Measurements from ENCODE around the gene GAGE13. TPM values are rescaled to one million over a fixed set of nuclear protein-coding genes. Genes with fewer than 3 reads are reported as not detected.
A peak's percentile ranks its signal among the peaks of the same experiment; 100 is the strongest.
"Not testable (repeated sequence)": the region's sequence is repeated elsewhere in the genome, so short reads cannot be mapped to it uniquely, and the experiment has no call there.

Gene GAGE13, protein sequence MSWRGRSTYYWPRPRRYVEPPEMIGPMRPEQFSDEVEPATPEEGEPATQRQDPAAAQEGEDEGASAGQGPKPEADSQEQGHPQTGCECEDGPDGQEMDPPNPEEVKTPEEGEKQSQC
- not detected in 2 replicates for polyA plus RNA-seq (2014; cell fraction: cytosol; rRNA removed)
- polyA plus RNA-seq (2014; cell fraction: nucleus; rRNA removed), result not detected in 2 replicates

DNA sequence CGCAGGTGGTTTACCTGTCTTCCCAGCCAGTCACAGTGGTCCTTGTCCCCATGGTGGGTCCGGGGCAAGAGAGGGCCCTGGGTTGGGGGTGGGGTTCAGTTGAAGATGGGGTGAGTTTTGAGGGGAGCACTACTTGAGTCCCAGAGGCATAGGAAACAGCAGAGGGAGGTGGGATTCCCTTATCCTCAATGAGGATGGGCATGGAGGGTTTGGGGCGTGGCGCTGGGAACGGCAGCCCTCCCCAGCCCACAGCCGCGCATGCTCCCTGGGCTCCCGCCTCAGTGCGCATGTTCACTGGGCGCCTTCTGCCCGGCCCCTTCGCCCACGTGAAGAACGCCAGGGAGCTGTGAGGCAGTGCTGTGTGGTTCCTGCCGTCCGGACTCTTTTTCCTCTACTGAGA, at the start of gene GAGE13:
Gene GAGE13 (plus strand): TSS at position 301 of the 400 bp plus-strand sequence. CDS start 1,156 bp downstream, outside the sequence.
- not testable (repeated sequence) for DNase-seq (ENCODE audit: low spot score)

DNA sequence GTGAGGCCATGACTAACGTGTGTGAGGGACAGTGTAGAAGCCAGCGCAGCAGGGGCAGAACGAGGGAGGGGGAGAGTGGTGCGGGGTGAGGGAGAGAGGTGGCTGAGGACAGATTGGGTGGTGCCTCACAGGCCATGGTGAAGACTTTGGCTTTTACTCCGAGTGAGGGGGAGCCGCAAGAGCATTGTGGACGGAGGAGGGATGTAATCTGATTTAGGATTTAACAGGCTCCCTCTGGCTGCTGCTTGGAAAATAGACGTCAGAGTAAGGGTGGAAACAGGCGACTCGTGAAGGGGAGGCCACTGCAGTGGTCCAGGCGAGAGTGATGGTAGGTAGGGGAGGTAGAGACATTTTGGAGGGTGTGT, 48.8 kb upstream of the GAGE13 start:
- peak; percentile 67 for DNase-seq (ENCODE audit: low spot score)

DNA sequence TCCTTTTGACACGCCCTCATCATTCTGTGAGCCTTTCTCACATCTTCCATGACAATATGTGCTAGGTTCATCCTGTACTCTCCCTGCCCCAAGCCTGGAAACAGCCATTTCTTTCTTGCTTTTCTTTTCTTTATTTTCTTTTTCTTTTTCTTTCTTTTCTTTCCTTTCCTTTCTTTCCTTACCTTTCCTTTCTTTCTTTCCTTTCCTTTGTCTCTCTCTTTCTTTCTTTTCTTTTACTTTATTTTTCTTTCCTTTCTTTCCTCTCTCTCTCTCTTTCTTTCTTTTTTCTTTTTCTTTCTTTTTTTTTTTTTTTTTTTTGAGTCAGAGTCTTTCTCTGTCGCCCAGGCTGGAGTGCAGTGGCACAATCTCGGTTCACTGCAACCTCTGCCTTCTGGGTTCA, 47.2 kb upstream of the GAGE13 start:
- no peak for DNase-seq (ENCODE audit: low spot score)

DNA sequence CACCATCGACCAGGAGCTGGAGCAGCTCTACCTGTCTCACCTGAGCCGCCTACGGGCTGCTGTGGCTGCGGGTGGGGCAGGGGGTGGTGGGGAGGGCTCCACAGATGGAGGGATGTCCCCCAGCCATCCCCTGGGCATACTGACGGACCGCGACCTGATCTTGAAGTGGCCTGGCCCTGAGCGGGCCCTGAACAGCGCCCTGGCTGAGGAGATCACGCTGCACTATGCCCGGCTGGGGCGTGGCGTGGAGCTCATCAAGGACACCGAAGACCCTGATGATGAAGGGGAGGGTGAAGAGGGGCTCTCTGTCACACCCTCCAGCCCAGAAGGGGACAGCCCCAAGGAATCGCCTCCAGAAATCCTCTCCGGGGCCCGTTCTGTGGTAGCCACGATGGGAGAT, 45.2 kb upstream of the GAGE13 start:
- no peak for DNase-seq (ENCODE audit: low spot score)

DNA sequence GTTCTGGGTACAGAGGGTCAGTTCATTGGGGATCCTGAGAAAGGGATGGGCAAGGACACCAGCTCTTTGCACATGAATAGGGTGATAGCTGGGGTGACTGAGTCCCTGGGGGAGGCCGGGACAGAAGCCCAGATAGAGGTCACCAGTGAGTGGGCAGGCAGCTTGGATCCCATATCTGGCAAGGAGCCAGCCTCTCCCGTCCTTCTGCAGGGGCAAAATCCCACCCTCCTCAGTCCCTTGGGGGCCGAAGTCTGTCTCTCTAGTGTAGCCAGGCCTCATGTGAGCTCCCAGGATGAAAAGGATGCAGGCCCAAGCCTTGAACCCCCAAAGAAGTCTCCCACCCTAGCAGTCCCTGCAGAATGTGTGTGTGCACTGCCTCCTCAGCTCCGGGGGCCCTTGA, 44.8 kb upstream of the GAGE13 start:
- no peak for DNase-seq (ENCODE audit: low spot score)

DNA sequence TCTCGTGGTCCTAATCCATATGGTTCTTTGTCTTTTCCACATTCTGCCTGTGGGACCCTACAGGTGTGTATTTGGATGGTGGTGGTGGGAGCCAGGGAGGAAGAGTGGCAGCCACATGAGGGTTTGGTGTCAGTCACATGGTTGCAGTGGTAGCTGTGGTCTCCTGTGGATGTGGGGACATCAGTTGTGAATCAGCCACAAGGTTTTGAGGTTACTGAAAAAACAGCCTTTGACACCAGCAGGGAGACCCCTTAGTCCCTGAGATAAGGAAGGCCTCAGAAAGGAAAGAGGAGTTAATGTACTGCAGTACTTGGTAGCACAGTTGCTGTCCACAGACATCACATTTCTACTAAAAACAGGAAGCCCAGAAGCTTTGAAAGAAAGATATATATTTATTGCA, 43.7 kb upstream of the GAGE13 start:
- no peak for DNase-seq (ENCODE audit: low spot score)

DNA sequence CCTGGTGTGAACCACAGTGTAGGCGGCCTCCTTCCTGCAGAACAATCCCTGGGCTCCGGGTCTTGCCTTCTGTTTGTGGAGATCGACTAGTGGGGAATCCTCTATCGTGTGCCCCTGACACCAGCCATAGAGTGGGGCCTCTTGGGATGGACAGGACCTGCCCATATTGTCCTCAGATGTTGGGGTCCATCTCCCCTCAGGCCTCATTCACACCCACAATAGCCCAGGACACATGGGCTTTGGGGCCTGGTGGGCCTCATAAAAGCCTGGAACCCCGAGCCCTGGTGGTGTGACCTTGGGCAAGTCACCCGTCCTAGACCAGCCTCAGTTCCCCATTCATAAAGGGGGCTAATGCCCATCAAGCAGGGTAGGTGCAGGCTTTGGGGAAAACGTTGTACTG, 41.2 kb upstream of the GAGE13 start:
- DNase-seq (ENCODE audit: low spot score), result no peak

DNA sequence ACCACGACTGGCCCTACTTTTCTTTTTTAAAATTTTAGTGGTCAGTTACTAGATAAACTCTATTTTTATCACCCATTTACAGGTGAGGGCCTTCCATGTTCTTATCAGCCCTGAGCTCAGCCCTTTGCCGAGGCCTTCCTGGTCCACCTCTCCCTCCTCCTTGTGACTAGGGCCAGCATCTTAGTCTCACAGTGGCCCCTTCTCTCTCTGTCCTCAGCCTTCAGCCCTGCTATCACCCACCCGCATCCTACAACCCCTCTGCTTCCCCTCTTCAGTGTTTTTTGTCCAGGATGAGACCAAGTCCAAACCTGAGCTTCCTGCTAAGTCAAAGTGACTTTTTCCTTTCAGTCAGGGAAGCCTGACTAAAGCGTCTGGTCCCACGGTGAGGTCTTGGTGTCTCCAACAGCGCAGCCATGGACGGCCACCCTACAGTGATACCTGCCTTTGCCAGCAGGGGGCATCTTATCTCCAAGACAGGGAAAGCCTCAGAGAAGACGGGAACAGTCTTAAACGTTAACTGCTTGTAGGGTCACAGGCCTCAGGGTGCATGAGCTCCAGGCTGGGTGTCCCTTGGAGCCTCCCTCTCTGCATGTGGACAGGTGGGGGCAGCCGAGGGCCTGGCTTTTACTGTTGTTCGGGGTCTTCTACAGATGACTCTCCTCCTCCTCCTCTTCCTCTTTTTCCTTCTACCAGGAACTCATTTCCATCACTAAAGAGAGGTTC, 39.6 kb upstream of the GAGE13 start:
- DNase-seq (ENCODE audit: low spot score), result peak; percentile 47

DNA sequence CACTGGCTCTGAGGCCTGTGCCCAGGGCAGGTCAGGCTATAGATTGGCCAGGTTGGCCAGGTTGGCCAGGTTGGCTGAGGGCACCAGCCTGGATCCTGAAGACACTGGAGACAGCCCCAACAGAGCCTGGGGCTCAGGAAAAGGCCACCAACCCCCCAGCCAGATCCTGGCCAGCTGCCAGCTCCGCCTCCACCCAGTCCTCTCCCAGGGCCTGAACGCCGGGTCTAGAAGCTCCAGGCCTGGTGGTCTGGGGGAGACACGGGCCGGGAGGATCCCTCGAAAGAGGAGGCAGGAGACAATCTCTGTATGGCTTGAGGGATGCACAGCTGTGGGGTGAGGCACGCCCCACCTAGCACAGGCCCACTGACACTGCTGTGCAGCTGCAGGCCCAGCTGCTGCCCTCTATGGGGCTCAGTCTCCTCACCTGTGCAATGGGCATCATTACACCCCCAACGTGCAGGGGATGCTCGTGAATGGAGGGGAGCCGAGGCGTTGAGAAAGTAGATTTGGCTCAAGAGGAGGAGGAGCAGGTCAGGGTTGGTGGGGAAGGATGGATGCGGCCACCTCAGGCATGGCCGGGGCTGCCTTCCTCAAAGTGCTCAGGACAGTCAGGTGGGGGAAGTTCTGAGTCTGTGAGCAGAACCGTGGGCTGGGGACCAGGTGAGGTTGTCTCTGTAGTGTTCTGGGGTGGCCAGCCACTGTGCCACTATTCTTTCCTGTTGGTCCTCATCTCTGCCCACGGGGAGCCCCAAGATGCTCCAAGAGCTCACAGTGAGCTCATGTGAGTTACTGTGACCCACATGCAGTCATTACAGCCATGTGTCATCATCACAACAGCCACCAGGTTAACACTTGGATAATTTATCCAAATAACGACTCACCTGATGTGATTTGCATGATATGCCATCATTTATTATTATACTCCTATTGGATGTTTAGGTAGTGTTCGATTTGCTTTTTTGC, 38.7 kb upstream of the GAGE13 start:
- DNase-seq (ENCODE audit: low spot score), result no peak

DNA sequence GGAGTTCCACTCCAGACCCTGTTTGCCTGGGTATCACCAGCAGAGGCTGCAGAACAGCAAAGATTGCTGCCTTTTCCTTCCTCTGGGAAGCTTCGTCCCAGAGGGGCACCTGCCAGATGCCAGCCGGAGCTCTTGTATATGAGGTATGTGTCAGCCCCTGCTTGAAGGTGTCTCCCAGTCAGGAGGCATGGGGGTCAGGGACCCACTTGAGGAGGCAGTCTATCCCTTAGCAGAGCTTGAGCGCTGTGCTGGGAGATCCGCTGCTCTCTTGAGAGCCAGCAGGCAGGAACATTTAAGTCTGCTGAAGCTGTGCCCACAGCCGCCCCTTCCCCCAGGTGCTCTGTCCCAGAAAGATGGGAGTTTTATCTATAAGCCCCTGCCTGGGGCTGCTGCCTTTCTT, 32.1 kb upstream of the GAGE13 start:
- not testable (repeated sequence) for DNase-seq (ENCODE audit: low spot score)

DNA sequence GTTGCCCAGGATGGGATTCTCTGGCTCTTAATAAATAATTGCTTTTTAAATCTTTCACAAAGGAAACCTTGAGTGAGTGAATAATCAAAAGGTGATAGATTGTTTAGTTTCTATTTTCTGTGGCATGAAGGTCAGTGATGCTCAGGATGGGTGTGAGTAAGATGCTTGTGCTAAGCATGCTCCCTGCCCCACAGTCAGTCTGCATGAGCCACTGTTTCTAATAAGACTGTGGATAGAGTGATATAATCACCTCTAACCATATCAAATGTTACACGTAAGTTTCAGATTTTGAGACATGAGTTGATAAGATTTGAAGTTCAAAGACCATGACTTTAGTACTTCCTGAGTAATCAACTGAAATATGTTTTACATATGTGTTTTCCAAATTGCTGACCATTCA, 30.7 kb upstream of the GAGE13 start:
- DNase-seq (ENCODE audit: low spot score), result no peak

DNA sequence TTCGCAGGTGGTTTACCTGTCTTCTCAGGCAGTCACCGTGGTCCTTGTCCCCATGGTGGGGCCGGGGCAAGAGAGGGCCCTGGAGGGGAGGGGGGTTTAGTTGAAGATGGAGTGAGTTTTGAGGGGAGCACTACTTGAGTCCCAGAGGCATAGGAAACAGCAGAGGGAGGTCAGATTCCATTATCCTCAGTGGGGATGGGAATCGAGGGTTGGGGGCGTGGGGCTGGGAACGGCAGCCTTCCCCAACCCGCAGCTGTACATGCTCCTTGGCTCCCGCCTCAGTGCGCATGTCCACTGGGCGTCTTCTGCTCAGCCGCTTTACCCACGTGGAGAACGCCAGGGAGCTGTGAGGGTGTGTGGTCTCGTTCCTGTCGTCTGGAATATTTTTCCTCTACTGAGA, 28.0 kb upstream of the GAGE13 start, which contains the start of gene GAGE10:
Gene GAGE10 (plus strand): TSS at position 301 of the 400 bp plus-strand sequence. CDS start 1,214 bp downstream, outside the sequence.
- DNase-seq (ENCODE audit: low spot score), result no peak

DNA sequence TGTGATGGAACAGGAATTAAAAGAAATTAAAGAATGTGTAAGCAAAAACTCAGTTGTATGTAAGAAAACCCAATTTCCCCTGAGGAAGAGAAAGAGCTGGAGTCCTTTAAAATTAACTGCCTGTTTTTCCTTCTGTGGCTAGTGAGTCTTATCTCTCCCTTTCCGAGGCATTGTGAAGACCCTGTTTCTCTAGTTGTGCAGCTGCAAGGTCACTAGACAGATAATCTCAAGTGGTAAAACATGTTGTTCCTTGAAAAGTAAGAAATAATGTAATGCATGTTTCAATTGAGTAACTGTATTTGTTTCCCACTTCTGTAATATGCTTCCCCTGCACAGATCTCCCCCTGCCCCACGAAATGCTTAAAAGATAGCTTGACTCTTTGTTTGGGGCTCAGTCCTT, 23.6 kb upstream of the GAGE13 start:
- DNase-seq (ENCODE audit: low spot score), result not testable (repeated sequence)

DNA sequence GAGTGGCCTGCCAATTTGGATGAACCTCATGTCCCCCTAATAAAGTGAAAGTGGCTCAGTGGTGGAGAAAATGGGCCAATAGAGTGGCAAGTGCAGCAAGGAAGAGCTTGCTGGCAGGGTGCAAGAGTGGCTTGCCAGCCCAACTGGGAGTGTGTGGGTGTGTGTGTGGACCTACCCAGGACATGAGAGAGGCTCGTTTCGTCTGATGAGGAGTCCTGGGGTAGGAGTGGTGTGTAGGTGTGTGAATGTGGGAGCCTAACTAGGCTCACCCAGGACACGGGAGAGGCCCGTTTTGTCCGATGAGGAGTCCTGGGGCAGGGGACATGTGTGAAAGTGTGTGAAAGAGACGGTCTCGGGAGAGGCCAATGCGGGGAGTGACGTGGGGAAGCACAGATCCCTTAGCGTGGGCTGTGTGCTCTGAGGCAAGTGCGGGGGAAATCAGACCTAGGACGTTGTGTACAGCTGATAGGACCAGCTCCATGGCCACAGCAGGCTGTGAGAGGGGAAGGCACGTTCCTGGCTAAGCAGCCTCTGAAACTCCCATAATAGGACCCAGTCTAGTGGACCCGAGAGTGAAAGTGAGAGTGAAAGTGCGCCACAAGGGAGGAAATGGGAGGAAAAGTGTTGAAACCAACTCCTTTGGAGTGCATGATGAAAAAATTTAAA, 22.6 kb upstream of the GAGE13 start:
- DNase-seq (ENCODE audit: low spot score), result no peak

DNA sequence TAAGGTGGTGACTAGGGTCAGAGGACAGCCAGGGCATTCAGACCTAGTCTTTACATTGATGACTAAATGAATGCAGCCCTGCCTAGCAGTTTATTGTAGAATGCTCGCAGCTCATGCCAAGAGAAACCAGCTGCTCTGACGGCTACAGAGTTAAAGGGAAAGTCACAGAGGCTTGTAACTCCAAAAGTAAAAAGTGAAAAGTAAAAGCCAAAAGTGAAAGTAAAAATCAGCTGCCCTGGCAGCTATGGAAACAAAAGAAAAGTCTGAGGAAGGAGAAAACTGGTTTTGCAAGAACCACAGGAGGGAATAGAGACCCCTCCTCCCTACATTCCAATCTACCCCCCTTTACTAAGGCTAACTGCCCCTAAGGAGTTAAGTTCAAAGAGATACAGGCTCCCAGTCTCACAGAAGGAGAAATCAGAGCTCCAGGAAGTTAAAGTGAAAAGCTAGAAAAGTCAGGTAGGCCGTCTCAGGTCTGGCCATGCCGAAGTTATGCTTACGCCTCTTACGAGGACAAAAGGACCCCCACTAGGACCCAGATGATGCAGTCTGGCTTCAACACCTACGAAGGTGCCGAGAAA, 21.9 kb upstream of the GAGE13 start:
- no peak for DNase-seq (ENCODE audit: low spot score)

DNA sequence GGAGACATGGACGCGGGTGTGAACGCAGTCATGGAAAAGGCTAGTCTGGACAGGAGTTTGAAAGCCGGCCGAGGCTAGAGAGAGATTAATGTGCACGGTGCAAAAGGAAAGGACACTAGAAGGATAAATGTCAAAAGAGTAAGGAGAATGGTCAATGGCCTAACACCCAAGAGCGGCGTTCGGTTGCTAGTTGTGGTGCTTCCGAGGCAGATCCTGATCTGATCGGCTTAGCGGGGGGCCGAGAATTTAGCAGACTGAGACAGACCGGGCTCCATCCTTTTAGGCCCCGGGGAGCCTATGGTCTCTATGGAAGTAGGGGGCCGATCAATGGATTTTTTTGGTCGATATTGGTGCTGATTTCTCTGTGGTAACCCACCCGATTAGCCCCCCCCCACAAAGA, 21.0 kb upstream of the GAGE13 start:
- DNase-seq (ENCODE audit: low spot score), result no peak

DNA sequence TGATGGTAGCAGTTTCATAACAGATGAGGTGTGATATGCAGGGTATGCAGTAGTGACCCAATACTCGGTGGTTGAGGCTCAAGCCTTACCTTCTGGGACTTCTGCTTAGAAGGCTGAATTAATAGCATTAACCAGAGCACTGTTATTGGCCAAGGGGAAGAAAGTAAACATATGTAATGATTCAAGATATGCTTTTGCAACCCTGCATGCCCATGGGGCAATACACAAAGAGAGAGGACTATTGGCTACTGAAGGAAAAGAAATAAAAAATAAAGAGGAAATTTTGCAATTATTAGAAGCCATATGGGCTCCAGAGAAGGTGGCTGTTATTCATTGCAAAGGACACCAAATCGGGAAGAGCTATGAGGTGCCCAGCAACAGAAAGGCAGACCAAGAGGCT, 19.2 kb upstream of the GAGE13 start:
- DNase-seq (ENCODE audit: low spot score), result no peak

DNA sequence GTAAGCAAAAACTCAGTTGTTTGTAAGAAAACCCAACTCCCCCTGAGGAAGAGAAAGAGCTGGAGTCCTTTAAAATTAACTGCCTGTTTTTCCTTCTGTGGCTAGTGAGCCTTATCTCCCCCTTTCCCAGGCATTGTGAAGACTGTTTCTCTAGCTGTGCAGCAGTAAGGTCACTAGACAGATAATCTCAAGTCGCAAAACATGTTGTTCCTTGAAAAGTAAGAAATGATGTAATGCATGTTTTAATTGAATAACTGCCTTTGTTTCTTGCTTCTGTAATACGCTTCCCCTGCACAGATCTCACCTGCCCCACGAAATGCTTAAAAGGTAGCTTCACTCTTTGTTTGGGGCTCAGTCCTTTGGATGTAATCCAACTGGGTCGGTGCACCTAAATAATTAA, 15.3 kb upstream of the GAGE13 start:
- DNase-seq (ENCODE audit: low spot score), result no peak

DNA sequence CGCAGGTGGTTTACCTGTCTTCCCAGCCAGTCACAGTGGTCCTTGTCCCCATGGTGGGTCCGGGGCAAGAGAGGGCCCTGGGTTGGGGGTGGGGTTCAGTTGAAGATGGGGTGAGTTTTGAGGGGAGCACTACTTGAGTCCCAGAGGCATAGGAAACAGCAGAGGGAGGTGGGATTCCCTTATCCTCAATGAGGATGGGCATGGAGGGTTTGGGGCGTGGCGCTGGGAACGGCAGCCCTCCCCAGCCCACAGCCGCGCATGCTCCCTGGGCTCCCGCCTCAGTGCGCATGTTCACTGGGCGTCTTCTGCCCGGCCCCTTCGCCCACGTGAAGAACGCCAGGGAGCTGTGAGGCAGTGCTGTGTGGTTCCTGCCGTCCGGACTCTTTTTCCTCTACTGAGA, 9.6 kb upstream of the GAGE13 start, which contains the start of gene GAGE12J:
Gene GAGE12J (plus strand): TSS at position 301 of the 400 bp plus-strand sequence. CDS start 1,157 bp downstream, outside the sequence.
- DNase-seq (ENCODE audit: low spot score), result not testable (repeated sequence)

DNA sequence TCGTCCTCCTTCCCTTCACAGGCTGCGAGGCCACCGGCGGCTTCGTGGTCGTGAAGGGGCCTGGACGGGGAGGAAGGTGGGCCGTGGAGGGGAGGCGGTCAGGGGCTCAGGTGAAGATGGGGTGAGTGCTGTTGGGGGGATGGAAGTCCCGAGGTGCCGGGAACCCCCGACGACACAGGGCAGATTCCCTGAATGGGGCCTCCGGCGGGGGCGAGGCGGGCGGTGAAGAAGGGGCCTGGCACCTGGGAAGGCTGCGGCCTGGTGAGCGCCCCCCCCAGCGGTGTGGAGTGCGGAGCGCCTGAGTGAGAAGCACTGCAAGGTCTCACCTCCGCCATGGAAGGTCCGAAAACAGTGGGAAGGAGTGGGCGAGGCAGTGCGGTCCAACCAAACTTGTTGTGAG, 9.1 kb upstream of the GAGE13 start:
- not testable (repeated sequence) for DNase-seq (ENCODE audit: low spot score)

DNA sequence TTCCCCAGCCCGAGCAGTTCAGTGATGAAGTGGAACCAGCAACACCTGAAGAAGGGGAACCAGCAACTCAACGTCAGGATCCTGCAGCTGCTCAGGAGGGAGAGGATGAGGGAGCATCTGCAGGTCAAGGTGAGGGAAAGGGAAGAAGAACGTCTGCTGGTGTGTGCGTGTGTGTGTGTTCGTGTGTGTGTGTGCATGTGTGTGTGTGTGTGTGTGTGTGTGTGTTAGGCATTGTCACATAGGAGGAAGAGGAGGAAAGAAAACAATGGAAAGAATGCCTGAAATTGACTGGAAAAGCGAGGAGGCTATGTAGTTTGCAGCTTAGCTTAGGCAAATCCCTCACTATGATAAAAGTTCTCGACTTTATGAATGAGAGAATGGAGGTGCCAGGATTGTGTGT, 7.6 kb upstream of the GAGE13 start:
- DNase-seq (ENCODE audit: low spot score), result not testable (repeated sequence)
